ENCODE results near the gene VIPR1. TPM values are rescaled to one million over a fixed set of nuclear protein-coding genes. Genes with fewer than 3 reads are reported as not detected.
A peak's percentile ranks its signal among the peaks of the same experiment; 100 is the strongest.

The VIPR1 gene
- total and polyA plus RNA-seq, 2 donors = 1.8 to 4.4 TPM

DNA sequence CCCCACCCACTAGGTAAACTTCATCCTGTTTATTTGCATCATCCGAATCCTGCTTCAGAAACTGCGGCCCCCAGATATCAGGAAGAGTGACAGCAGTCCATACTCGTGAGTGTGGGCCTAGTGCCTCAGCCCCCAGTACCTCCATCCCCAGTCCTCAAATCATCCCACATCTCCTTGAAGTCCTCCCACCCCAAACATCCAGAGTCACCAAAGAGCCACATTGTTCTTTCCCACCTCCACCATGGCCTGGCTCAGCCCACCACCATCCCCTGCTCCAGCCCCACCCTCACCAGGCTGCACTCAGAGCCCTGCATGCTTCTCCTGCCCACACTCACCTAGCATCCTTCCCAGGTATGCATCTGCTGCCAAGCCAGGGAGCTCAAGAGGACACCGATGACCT lies 29.8 kb downstream of the VIPR1 start:
- Histone ChIP-seq H3K27me3 (ENCODE audit: control insufficient read depth in 2 of 2, insufficient read depth in 1 of 2, low read length in 1 of 2) (no peaks in the 10 kb centered on the region), H3K27ac (ENCODE audit: low read depth in 1 of 2, low read length in 1 of 2) (no peak overlapping the region), H3K9me3 (ENCODE audit: control insufficient read depth in 2 of 2, insufficient read depth in 1 of 2, low read length in 1 of 2) (no peaks in the 10 kb centered on the region), H3K36me3 (ENCODE audit: control insufficient read depth in 2 of 2, insufficient read depth in 2 of 2, low read length in 1 of 2) (no peaks in the 10 kb centered on the region), H3K4me1 (ENCODE audit: control insufficient read depth in 2 of 2, insufficient read depth in 2 of 2, low read length in 2 of 2) (peaks cover 0 to 21% of the 10 kb centered on the region in 2 donors), H3K4me3 (ENCODE audit: low read length in 2 of 2) (no peak overlapping the region)
- no peak for DNase-seq (ENCODE audit: low read depth in 6 of 9, low spot score in 9 of 9)
- WGBS = 96% methylated on average over 4 of the region's 4 CpGs

DNA sequence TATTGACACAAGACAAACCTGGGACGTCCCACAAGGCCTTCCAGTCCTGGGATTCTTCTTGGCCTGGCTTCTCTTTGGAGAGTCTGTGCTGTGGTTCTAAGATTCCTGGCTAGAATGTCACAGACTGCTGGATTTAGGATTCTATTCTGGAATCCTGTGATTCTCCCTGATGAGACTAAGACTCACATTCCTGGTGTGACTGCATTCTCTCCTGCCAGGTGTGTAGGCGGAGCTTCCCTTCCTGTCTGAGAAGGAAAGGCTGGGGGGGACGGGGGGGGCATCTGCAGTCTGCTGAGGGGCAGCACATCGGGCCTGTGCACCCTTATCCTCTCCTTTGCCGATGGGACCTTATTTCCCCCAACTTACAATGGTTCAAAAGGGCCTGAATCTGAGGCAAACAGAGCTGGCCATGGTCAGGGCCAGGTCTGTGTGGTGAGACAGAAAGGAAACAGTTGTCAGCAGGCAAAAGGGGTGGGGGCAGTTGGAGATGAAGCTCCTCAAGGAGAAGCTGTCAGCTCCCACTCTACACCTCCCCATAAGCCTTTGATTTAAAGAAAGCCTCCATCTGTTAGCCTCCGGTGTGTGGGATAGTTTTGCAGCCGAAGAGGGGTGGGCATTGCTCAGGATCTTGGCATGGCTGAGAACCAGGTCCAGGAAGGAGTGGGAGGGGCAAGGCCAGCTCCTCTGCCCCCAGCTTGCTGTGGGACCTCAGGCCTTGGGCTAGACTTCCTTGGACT lies 30.9 kb downstream of the VIPR1 start:
- no peak for DNase-seq (ENCODE audit: low read depth in 6 of 9, low spot score in 9 of 9)
- 95% methylated on average over 7 of the region's 7 CpGs for WGBS
- no peaks in the 10 kb centered on the region for H3K36me3 ChIP-seq (ENCODE audit: control insufficient read depth in 2 of 2, insufficient read depth in 2 of 2, low read length in 1 of 2)
- H3K4me1 ChIP-seq (ENCODE audit: control insufficient read depth in 2 of 2, insufficient read depth in 2 of 2, low read length in 2 of 2) = peaks cover 0 to 13% of the 10 kb centered on the region in 2 donors
- no peaks in the 10 kb centered on the region for H3K9me3 ChIP-seq (ENCODE audit: control insufficient read depth in 2 of 2, insufficient read depth in 1 of 2, low read length in 1 of 2)
- H3K27me3 ChIP-seq (ENCODE audit: control insufficient read depth in 2 of 2, insufficient read depth in 1 of 2, low read length in 1 of 2) = no peaks in the 10 kb centered on the region
- H3K4me3 ChIP-seq (ENCODE audit: low read length in 2 of 2) = no peak overlapping the region
- no peak overlapping the region for H3K27ac ChIP-seq (ENCODE audit: low read depth in 1 of 2, low read length in 1 of 2)

DNA sequence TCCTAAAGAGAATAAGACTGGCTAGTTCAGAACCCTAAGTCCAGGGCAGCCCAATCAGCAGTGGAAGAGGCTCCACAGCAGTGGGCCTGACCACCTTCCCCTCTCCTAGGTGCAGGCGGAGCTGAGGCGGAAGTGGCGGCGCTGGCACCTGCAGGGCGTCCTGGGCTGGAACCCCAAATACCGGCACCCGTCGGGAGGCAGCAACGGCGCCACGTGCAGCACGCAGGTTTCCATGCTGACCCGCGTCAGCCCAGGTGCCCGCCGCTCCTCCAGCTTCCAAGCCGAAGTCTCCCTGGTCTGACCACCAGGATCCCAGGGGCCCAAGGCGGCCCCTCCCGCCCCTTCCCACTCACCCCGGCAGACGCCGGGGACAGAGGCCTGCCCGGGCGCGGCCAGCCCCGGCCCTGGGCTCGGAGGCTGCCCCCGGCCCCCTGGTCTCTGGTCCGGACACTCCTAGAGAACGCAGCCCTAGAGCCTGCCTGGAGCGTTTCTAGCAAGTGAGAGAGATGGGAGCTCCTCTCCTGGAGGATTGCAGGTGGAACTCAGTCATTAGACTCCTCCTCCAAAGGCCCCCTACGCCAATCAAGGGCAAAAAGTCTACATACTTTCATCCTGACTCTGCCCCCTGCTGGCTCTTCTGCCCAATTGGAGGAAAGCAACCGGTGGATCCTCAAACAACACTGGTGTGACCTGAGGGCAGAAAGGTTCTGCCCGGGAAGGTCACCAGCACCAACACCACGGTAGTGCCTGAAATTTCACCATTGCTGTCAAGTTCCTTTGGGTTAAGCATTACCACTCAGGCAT lies 33.7 kb downstream of the VIPR1 start:
- Histone ChIP-seq H3K36me3 (ENCODE audit: control insufficient read depth in 2 of 2, insufficient read depth in 2 of 2, low read length in 1 of 2) (no peaks in the 10 kb centered on the region), H3K27ac (ENCODE audit: low read depth in 1 of 2, low read length in 1 of 2) (no peak overlapping the region), H3K4me1 (ENCODE audit: control insufficient read depth in 2 of 2, insufficient read depth in 2 of 2, low read length in 2 of 2) (no peaks in the 10 kb centered on the region), H3K9me3 (ENCODE audit: control insufficient read depth in 2 of 2, insufficient read depth in 1 of 2, low read length in 1 of 2) (no peaks in the 10 kb centered on the region), H3K27me3 (ENCODE audit: control insufficient read depth in 2 of 2, insufficient read depth in 1 of 2, low read length in 1 of 2) (no peaks in the 10 kb centered on the region), H3K4me3 (ENCODE audit: low read length in 2 of 2) (no peak overlapping the region)
- DNase-seq (ENCODE audit: low read depth in 6 of 9, low spot score in 9 of 9) = peak in 2 of 9 donors; percentile 40 to 51
- 89% methylated on average over 35 of the region's 35 CpGs for WGBS

DNA sequence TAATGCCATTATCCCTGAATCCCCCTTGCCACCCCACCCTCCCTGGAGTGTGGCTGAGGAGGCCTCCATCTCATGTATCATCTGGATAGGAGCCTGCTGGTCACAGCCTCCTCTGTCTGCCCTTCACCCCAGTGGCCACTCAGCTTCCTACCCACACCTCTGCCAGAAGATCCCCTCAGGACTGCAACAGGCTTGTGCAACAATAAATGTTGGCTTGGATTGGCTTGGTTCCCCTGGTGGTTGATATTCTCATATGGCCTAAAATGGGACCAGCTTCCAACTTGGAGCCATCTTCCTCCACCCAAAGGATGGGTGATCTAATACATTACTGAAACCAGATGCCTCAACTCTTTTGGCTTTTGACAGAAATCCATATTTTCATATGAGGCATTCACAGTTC lies 34.9 kb downstream of the VIPR1 start:
- no peaks in the 10 kb centered on the region for H3K27me3 ChIP-seq (ENCODE audit: control insufficient read depth in 2 of 2, insufficient read depth in 1 of 2, low read length in 1 of 2)
- H3K4me1 ChIP-seq (ENCODE audit: control insufficient read depth in 2 of 2, insufficient read depth in 2 of 2, low read length in 2 of 2) = no peaks in the 10 kb centered on the region
- DNase-seq (ENCODE audit: low read depth in 6 of 9, low spot score in 9 of 9) = no peak
- no peak overlapping the region for H3K4me3 ChIP-seq (ENCODE audit: low read length in 2 of 2)
- H3K9me3 ChIP-seq (ENCODE audit: control insufficient read depth in 2 of 2, insufficient read depth in 1 of 2, low read length in 1 of 2) = no peaks in the 10 kb centered on the region
- H3K27ac ChIP-seq (ENCODE audit: low read depth in 1 of 2, low read length in 1 of 2) = no peak overlapping the region
- no peaks in the 10 kb centered on the region for H3K36me3 ChIP-seq (ENCODE audit: control insufficient read depth in 2 of 2, insufficient read depth in 2 of 2, low read length in 1 of 2)

DNA sequence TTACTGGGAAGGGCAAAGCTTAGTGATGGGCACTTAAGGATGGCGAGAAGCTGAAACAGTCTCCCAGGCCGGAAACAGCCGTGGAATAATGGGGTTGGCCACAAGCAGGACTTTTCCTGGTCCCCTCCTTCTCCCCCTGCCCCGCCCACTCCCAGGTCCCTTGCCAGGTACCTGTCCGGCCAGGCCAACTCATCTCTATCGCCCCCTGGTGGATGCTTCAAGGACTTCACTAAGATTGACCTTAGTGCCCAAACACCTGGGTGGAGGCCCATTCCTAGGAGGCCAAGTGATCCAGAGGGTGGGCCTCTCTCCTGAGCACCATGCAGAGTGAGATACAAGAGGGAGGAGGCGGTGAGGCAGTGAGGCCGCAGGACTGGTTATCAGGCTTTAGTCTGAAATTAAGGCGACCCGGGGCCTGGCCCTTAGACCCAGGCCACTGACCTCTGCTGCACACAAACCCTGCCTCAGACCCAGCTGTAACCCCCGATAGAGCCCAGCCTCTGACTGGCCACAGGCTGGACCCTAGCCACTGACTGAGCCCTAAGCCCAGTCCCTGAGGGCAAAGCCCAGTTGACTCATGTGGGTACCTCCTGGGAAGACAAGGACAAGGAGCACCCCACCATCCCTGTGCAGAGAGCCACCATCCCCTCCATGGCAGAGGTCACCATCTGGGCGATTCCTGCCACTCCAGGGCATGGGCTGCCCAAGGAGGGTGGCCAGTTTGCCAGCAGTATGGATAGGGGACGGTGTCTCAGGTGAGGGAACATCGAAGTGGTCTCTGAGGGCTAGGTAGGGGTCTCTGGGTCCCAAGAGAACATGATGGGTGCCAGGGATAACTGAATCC lies 37.6 kb downstream of the VIPR1 start:
- Histone ChIP-seq H3K27me3 (ENCODE audit: control insufficient read depth in 2 of 2, insufficient read depth in 1 of 2, low read length in 1 of 2) (no peaks in the 10 kb centered on the region), H3K4me3 (ENCODE audit: low read length in 2 of 2) (no peak overlapping the region), H3K27ac (ENCODE audit: low read depth in 1 of 2, low read length in 1 of 2) (no peak overlapping the region), H3K4me1 (ENCODE audit: control insufficient read depth in 2 of 2, insufficient read depth in 2 of 2, low read length in 2 of 2) (no peaks in the 10 kb centered on the region), H3K36me3 (ENCODE audit: control insufficient read depth in 2 of 2, insufficient read depth in 2 of 2, low read length in 1 of 2) (no peaks in the 10 kb centered on the region), H3K9me3 (ENCODE audit: control insufficient read depth in 2 of 2, insufficient read depth in 1 of 2, low read length in 1 of 2) (no peaks in the 10 kb centered on the region)
- 60% methylated on average over 14 of the region's 14 CpGs for WGBS
- peak in 4 of 9 donors; percentile 31 to 61 (median 46) for DNase-seq (ENCODE audit: low read depth in 6 of 9, low spot score in 9 of 9)

DNA sequence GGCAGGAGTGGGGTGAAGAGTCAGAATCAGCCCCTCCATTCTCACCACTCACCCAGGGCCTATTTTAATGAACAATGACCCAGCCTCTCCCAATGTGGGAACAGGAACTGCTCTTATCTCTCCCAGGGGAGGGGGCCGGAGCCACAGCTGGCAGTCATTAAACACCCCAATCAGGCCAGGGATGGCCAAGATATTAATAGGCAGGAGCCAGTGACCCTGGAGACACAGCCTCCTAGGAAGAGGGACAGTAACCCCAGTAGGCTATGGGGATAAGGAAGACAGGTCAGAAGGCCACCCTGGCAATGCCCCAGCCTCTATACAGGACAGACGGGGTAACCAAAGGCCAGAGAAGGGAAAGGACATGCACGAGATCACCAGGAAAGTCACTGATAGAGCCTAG lies 38.6 kb downstream of the VIPR1 start:
- 94% methylated on average over 3 of the region's 3 CpGs for WGBS
- Histone ChIP-seq H3K9me3 (ENCODE audit: control insufficient read depth in 2 of 2, insufficient read depth in 1 of 2, low read length in 1 of 2) (no peaks in the 10 kb centered on the region), H3K27me3 (ENCODE audit: control insufficient read depth in 2 of 2, insufficient read depth in 1 of 2, low read length in 1 of 2) (no peaks in the 10 kb centered on the region), H3K4me3 (ENCODE audit: low read length in 2 of 2) (no peak overlapping the region), H3K36me3 (ENCODE audit: control insufficient read depth in 2 of 2, insufficient read depth in 2 of 2, low read length in 1 of 2) (peaks cover 0 to under 1% of the 10 kb centered on the region in 2 donors), H3K4me1 (ENCODE audit: control insufficient read depth in 2 of 2, insufficient read depth in 2 of 2, low read length in 2 of 2) (no peaks in the 10 kb centered on the region), H3K27ac (ENCODE audit: low read depth in 1 of 2, low read length in 1 of 2) (no peak overlapping the region)
- DNase-seq (ENCODE audit: low read depth in 6 of 9, low spot score in 9 of 9) = no peak

DNA sequence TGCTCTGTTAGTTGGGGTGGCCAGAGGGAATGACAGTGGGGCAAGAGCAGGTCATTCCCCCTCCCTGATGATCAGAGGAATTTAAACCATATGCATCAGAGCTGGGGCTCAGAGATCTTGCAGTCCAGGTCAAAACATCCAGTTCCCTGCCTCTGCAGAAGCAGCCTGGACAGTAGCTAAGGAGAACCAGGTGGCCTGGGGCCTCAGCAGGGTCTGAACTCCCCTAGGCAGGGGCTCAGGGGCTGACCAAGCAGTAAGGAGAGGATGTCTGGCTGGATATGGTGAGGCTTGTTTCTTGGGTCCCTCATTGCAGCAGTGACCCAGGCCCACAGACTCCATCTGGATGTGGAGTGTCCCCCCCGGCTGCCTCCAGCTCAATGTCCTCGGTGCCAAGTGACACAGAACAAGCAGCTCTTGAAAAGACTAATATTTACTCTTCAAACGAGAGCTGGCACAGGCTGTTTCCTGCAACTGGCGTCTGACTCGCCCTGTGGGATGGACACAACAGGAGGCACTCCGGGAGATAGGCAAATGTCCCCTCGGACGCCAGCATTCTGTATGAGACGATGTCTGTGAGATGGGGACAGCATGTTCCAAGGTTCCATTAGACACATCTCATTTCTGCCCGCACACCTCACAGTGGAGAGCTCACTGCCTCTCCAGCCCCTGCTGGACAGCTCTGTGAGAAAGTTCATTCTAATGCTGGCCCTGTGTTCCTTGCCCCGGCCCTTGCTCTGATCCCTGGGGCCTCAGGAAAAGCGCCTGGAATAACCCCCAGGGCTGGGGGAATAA lies 42.2 kb downstream of the VIPR1 start:
- no peak for DNase-seq (ENCODE audit: low read depth in 6 of 9, low spot score in 9 of 9)
- Histone ChIP-seq H3K27me3 (ENCODE audit: control insufficient read depth in 2 of 2, insufficient read depth in 1 of 2, low read length in 1 of 2) (no peaks in the 10 kb centered on the region), H3K9me3 (ENCODE audit: control insufficient read depth in 2 of 2, insufficient read depth in 1 of 2, low read length in 1 of 2) (no peaks in the 10 kb centered on the region), H3K4me1 (ENCODE audit: control insufficient read depth in 2 of 2, insufficient read depth in 2 of 2, low read length in 2 of 2) (no peaks in the 10 kb centered on the region), H3K36me3 (ENCODE audit: control insufficient read depth in 2 of 2, insufficient read depth in 2 of 2, low read length in 1 of 2) (peaks cover 10 to 13% of the 10 kb centered on the region in 2 donors), H3K4me3 (ENCODE audit: low read length in 2 of 2) (no peak overlapping the region), H3K27ac (ENCODE audit: low read depth in 1 of 2, low read length in 1 of 2) (no peak overlapping the region)
- 92% methylated on average over 12 of the region's 12 CpGs for WGBS

DNA sequence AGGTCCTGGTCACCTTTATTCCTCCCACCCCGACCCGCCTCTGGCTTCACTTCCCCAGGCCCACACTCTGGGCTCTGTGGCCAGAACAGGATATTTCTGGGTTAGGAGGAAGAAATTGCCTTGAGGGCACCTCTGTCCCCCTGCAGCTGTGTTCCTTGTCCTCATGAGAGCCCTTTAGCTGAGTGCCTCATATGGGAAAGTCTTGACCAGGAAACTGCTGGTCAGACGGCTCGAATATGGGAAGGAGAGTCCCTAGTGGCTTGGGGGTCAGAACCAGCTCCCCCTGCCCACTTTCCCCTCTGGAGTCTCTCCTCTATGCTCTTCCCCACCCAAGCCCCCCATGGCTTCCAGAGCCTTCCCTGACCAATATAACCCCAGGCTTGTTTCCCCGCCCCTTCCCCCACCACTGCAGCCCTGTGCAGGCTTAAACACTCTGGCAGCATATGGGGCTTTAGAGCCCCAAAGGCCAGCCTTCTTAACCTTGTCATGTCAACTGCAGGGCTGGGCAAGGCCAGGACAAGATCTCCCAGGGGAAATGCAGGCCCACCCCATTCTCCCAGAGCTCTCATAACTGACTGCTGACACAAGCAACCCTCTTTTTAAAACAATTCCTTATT lies 42.9 kb downstream of the VIPR1 start:
- H3K4me3 ChIP-seq (ENCODE audit: low read length in 2 of 2) = no peak overlapping the region
- no peak overlapping the region for H3K27ac ChIP-seq (ENCODE audit: low read depth in 1 of 2, low read length in 1 of 2)
- H3K36me3 ChIP-seq (ENCODE audit: control insufficient read depth in 2 of 2, insufficient read depth in 2 of 2, low read length in 1 of 2) = peaks cover 10 to 16% of the 10 kb centered on the region in 2 donors
- H3K27me3 ChIP-seq (ENCODE audit: control insufficient read depth in 2 of 2, insufficient read depth in 1 of 2, low read length in 1 of 2) = no peaks in the 10 kb centered on the region
- 91% methylated on average over 5 of the region's 5 CpGs for WGBS
- H3K9me3 ChIP-seq (ENCODE audit: control insufficient read depth in 2 of 2, insufficient read depth in 1 of 2, low read length in 1 of 2) = no peaks in the 10 kb centered on the region
- H3K4me1 ChIP-seq (ENCODE audit: control insufficient read depth in 2 of 2, insufficient read depth in 2 of 2, low read length in 2 of 2) = no peaks in the 10 kb centered on the region
- DNase-seq (ENCODE audit: low read depth in 6 of 9, low spot score in 9 of 9) = no peak

Data from thymus (tissue), 11 donors.